ENCODE measurements around the gene ISOC2.
A peak's percentile ranks its signal among the peaks of the same experiment; 100 is the strongest.

DNA sequence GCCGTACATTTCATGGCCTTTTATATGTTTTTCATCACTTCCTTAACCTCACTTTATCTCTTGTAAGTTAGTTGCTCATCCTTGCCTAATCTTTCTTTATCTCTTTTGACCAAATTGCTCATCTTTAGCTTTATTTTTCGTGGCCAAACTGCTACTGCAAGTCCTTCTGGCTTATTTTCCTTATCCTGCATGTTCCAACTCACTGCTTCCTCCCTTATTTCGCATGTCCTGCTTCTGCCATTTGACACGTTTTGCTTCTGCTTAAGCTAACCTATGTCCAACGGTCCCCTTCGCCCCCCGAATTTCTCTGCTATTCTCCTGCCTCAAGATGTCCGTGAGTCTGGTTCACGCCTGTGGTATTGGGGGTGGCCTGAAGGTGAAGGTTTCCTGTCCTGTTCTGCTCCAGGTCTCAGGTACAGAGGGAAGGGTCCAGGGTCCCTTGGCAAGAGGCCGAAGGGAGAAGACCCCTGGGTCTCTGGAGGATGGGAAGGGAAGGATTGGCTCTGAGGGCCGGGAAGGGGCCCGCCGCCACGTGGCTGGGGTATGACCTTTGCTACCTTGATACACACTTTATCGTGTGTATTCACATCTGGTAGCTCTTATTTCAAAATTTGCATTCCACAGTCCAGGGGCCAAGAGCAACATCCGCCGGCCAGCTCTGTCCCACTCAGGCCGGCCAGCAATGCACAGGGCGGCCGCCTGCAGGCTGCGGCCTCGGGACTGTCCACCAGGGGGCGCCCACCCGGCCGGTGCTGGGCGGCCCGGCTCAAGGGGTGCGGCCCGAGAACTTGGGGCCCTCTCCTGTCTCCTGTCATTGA, 6.0 kb upstream of the ISOC2 start:
- no peak for TF ChIP-seq POLR2A (IDR thresholded peaks at IDR 0.05)
- TF ChIP-seq, protein P1, sequence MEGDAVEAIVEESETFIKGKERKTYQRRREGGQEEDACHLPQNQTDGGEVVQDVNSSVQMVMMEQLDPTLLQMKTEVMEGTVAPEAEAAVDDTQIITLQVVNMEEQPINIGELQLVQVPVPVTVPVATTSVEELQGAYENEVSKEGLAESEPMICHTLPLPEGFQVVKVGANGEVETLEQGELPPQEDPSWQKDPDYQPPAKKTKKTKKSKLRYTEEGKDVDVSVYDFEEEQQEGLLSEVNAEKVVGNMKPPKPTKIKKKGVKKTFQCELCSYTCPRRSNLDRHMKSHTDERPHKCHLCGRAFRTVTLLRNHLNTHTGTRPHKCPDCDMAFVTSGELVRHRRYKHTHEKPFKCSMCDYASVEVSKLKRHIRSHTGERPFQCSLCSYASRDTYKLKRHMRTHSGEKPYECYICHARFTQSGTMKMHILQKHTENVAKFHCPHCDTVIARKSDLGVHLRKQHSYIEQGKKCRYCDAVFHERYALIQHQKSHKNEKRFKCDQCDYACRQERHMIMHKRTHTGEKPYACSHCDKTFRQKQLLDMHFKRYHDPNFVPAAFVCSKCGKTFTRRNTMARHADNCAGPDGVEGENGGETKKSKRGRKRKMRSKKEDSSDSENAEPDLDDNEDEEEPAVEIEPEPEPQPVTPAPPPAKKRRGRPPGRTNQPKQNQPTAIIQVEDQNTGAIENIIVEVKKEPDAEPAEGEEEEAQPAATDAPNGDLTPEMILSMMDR (IDR thresholded peaks at IDR 0.05), result peak in 5 of 7 experiments; percentile 89 to 100 (median 98)
- TF ChIP-seq POLR2AphosphoS5 (IDR thresholded peaks at IDR 0.05), result no peak
